SU-DHL-6 (cell line): ENCODE results near the gene EPB41L4B.

ENCODE experiments used
- EZH2phosphoT487 ChIP-seq: fragments of 200-600 bp; sonication (generic), shearing (Covaris generic); conservative IDR thresholded peaks from 2 replicates; pipeline ENCODE4 v1.6.1; 2018; ENCODE audit warnings: mild to moderate bottlenecking, antibody characterized with exemption, low read length, moderate library complexity, mixed read lengths
- TF ChIP-seq, protein P1 (sequence below): fragments of 200-600 bp; sonication (generic); IDR thresholded peaks from one replicate; pipeline ENCODE4 v1.5.1; 2017; ENCODE audit warnings: antibody characterized with exemption, mild to moderate bottlenecking, low read length, moderate library complexity; ENCODE audit not compliant: insufficient read depth, poor library complexity, severe bottlenecking

DNA sequence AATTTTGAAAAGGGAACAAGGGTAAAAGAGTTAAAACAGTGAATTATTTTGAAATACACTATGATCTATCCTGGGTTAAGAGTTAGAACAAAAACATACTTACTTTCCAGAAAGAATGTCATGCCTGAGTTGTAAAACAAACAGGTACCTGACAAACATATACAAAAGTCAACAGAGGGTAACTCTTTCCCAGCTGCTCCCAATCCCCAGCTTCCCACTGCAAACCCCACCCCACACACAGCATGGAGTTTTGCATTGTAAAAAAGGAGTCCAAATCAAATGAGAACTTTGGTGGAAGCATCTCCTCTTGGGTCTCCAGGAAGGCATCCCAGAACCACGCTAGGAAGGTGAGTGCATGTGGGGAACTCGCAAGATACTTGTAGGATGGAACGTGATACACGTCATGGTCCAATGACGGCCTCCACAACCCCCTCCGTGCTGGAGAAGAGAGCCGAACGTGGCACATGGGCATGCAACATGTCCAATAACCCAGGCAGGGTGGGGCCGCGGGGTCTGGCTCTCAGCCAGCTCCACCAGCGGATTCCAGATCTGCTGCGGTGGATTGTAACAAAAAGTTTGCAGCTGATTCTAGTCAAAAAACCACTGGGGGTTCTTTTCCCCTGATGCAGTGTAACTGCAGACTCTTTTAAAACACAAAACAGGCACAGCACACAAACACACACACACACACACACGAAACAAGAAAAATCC lies 55.8 kb downstream of the EPB41L4B start:
- TF ChIP-seq, protein P1, sequence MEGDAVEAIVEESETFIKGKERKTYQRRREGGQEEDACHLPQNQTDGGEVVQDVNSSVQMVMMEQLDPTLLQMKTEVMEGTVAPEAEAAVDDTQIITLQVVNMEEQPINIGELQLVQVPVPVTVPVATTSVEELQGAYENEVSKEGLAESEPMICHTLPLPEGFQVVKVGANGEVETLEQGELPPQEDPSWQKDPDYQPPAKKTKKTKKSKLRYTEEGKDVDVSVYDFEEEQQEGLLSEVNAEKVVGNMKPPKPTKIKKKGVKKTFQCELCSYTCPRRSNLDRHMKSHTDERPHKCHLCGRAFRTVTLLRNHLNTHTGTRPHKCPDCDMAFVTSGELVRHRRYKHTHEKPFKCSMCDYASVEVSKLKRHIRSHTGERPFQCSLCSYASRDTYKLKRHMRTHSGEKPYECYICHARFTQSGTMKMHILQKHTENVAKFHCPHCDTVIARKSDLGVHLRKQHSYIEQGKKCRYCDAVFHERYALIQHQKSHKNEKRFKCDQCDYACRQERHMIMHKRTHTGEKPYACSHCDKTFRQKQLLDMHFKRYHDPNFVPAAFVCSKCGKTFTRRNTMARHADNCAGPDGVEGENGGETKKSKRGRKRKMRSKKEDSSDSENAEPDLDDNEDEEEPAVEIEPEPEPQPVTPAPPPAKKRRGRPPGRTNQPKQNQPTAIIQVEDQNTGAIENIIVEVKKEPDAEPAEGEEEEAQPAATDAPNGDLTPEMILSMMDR: no peak
- TF ChIP-seq EZH2phosphoT487: no peak
